KOPT-K1 (cell line): ENCODE results near the gene MALL.
"Not testable (repeated sequence)": the region's sequence is repeated elsewhere in the genome, so short reads cannot be mapped to it uniquely, and the experiment has no call there.

Experiments
- H3K27ac ChIP-seq: fragments of 200-600 bp; sonication (generic); 2 replicates; pipeline ENCODE4 v1.5.1; 2016; ENCODE audit warnings: antibody characterized with exemption, mild to moderate bottlenecking, low read depth, low read length; ENCODE audit not compliant: poor library complexity, severe bottlenecking
- H3K36me3 ChIP-seq: fragments of 200-600 bp; sonication (generic); 2 replicates; pipeline ENCODE4 v1.5.1; 2017; ENCODE audit warnings: antibody characterized with exemption, mild to moderate bottlenecking, low read length, moderate library complexity; ENCODE audit not compliant: insufficient read depth
- H3K9me3 ChIP-seq: fragments of 200-600 bp; sonication (generic); 2 replicates; pipeline ENCODE4 v1.5.1; 2017; ENCODE audit warnings: antibody characterized with exemption, low read length, mild to moderate bottlenecking; ENCODE audit not compliant: insufficient read depth, poor library complexity, severe bottlenecking

The MALL gene

DNA sequence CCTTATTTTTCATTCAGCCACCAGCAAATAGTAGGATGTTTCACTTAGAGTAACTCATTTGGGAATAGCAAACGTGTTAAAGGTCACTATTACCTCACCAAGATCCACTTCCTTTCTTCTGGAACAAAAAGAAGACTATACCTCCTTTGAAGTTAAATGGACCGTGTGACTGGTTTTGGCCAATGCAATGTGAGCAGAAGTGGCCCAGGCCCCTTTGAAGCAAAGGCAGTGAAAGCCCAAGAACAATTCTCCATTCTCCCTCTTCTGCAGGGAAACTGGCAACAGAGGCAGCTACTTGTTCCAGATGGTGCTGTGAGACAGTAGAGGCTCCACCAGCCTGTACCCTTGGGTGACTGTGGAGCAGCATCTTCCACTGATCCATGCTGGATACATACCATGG lies 11.3 kb upstream of the MALL start:
- H3K9me3 ChIP-seq = no peaks in the 10 kb centered on the region
- no peak overlapping the region for H3K27ac ChIP-seq
- no peaks in the 10 kb centered on the region for H3K36me3 ChIP-seq

DNA sequence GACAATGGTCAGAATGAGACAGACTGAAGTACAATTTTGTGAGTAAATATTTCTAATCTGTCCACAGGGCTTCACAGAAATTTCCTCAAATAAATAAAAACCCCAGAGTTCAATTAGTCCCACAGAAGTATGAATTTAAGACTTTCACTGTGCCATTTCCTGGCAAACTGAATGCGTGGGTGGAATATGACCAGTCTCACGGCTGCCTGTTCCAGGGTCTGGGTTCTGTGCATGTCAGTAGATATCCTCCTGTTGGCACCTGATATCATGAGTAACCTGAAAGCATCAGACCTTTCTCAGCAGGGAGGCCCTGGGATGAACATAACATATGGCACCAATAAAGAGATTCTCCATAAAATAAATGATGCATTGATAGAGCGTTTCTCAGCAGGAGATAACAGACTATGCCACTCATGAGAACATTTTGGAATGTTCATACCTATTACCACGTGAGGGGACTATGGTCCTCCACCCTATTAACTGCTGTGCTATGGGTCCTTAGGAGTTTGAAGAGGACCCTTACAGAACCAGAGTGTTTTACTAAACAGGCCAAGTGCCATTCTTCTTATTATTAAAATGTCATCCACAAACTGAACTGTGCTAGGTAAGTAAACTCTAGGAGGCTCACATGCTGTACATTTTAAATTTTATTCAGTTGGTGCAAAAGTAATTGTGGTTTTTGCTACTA lies 10.6 kb upstream of the MALL start:
- Histone ChIP-seq H3K9me3 (no peaks in the 10 kb centered on the region), H3K27ac (no peak overlapping the region), H3K36me3 (no peaks in the 10 kb centered on the region)

DNA sequence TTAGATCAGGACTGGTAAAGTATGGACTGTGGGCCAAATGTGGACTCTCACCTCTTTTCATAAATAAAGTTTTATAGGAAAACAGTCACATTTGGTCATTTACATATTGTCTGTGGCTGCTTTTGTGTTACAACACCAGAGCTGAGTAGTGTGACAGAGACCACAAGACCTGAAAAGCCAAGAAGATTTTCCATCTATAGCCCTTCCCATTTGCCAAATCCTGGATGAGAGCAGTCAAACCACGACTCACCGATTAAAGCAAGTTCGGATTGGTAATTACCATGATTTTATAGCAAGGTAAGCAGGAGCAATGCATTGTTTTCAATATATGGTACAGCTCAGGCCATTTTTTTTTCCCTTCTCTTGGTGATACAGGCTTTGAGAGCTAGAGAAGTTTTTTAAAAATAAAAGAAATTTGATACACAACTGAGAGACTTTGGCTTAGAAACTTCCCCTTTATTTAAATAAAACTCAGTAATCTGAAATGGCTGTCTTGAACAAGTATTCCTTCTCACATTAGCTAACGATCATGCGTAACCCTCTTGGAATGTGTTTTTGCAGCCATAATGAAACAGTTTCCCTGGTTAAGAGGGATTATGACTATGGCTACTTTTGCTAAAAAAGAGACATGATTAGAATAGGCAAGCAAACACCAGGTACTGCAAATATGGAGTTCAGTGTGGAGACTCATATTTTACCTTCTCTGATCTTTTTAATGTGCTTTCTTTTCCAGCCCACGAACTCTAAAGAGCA lies 9.5 kb upstream of the MALL start:
- no peaks in the 10 kb centered on the region for H3K36me3 ChIP-seq
- no peak overlapping the region for H3K27ac ChIP-seq
- no peaks in the 10 kb centered on the region for H3K9me3 ChIP-seq

- H3K9me3 ChIP-seq = no peaks in the 10 kb centered on the region
- H3K27ac ChIP-seq = no peak overlapping the region
- H3K36me3 ChIP-seq = no peaks in the 10 kb centered on the region
These were observed 8.6 kb upstream of the MALL start for GRCh38 chr2:110124038-110124825.

DNA sequence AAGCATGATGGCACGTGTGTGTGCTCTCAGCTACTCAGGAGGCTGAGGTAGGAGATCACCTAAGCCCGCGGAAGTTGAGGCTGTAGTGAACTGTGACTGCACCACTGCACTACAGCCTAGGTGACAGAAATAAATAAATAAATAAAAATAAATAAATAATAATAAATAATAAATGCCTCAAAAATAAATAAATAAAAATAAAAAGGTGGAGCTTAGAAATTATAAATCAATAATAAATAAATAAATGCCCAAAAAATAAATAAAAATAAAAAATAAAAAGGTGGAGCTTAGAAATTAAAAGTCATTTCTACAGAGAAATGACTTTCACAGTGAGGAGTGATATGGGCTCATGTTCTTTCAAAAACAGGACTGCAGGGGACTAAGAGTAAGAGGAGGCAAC lies 6.0 kb upstream of the MALL start:
- no peak overlapping the region for H3K27ac ChIP-seq
- H3K9me3 ChIP-seq = no peaks in the 10 kb centered on the region
- no peaks in the 10 kb centered on the region for H3K36me3 ChIP-seq

- no peak overlapping the region for H3K27ac ChIP-seq
- H3K9me3 ChIP-seq = no peaks in the 10 kb centered on the region
- H3K36me3 ChIP-seq = no peaks in the 10 kb centered on the region
These were observed 5.4 kb upstream of the MALL start for GRCh38 chr2:110121052-110121334.

DNA sequence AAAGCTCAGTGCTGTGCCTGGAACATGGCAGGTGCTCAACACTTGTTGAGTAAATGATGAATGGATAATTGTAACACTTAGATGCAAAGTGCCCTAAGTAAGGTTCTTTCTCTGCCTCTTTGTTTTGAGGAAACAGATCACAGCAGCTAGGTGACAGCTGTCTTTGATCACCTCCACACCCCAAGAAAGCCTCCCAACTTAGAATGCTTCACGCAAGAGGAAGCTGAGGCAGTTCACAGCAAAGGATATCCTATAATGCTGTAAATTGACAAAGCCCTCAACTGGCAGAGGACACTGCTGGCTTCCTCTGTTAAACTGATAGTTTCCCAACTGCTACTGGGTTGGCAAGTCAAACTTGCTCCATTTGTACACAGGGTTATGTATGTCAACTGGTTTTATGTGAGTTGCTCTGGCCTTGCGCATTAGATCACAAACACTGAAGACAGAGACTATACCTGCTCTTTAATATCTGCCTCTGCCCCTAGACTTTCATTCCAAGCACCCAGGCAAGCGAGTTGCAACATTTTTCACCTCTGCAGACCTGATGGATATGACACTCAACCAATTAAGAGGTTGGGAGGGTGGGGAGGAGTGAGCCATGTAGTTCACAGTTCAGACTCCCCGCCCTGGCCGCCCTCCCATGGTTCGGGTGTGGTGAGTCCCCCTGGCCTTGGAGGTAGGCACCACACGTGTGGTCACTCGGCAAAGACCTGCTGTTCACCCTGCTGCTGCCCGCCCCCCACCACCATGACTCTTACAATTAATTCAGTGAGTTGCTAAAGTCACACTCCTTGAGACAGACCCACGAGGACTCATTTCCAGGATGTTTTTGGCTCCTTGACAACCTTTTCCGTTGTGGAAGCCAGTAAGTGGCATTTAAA lies 4.8 kb upstream of the MALL start:
- H3K9me3 ChIP-seq = no peaks in the 10 kb centered on the region
- no peaks in the 10 kb centered on the region for H3K36me3 ChIP-seq
- H3K27ac ChIP-seq = no peak overlapping the region

DNA sequence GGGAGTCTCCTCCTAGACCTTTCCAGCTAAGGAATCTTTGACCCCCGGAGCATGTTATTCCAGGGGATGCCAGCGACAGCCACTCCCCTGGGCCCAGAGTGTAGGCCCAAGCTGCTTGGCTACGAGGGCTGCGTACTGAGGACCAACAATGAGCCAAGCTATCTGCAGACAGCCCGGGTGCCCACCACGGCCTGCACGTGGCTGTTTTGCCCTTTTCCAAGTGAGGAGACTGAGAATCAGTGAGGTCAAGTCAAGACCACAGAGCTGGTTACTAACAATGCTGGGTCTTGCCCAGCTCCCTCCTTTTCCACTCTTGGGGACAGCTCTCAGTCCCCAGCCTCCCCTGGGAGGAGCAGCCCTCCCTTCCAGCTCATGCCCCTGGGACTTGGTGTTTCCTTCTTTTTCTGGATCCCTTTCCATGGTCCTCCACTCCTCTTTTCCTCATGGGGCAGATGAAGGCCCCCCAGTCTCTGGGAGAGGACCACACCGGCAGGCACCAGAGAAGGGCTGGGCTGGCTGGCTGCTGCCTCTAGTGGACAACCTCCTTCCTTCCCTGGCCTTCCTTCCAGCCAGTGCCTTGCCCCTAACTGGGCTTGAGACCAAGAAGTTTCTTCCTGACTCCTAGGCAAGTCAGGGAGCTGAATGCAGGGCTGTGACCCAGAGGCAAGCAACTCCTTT lies 550 bp upstream of the MALL start:
- no peaks in the 10 kb centered on the region for H3K9me3 ChIP-seq
- H3K27ac ChIP-seq = no peak overlapping the region
- H3K36me3 ChIP-seq = no peaks in the 10 kb centered on the region

- Histone ChIP-seq H3K27ac (no peak overlapping the region), H3K9me3 (no peaks in the 10 kb centered on the region), H3K36me3 (no peaks in the 10 kb centered on the region)
These were observed 779 bp downstream of the MALL start for GRCh38 chr2:110114831-110115255.

- Histone ChIP-seq H3K36me3 (no peaks in the 10 kb centered on the region), H3K9me3 (peaks cover under 1% of the 10 kb centered on the region), H3K27ac (no peak overlapping the region)
These were observed 1.5 kb downstream of the MALL start for GRCh38 chr2:110113961-110114591.

DNA sequence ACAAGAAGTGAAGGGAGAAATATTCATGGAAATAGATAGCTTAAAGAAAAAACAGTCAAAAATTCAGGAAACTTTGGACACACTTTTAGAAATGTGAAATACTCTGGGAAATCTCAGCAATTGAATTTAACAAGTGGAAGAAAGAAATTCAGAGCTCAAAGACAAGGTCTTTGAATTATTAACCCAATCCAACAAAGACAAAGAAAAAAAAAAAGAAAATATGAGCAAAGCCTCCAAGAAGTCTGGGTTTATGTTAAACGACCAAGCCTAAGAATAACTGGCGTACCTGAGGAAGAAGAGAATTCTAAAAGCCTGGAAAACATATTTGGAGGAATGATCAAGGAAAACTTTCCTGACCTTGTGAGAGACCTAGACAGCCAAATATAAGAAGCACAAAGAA lies 7.3 kb downstream of the MALL start:
- not testable (repeated sequence) for H3K27ac ChIP-seq, H3K36me3 ChIP-seq
- peaks cover 16% of the 10 kb centered on the region for H3K9me3 ChIP-seq

GRCh38 chr2:110107092-110108079 lies 8.2 kb downstream of the MALL start:
- Histone ChIP-seq H3K36me3 (no peaks in the 10 kb centered on the region), H3K9me3 (peaks cover 16% of the 10 kb centered on the region), H3K27ac (no peak overlapping the region)

- H3K9me3 ChIP-seq = peaks cover 16% of the 10 kb centered on the region
- no peaks in the 10 kb centered on the region for H3K36me3 ChIP-seq
- no peak overlapping the region for H3K27ac ChIP-seq
These were observed 9.0 kb downstream of the MALL start for GRCh38 chr2:110106642-110107041.
